NCI-H510A (cell line): Measurements from ENCODE around the gene GUCY1B1.

Source experiments
- DNase-seq: peaks from one replicate; lab custom pipeline; 2025; lab: John Stamatoyannopoulos, UW

Gene GUCY1B1

GRCh38 chr4:155758481-155759371 is at the start of gene GUCY1B1:
Gene GUCY1B1, plus strand, starts transcription at chr4:155759021. Its CDS starts 120 bp downstream, at chr4:155759141.
- DNase-seq, result peak; percentile 70

GRCh38 chr4:155709918-155710317 is 48.9 kb upstream of the GUCY1B1 start:
- DNase-seq, result no peak

- no peak for DNase-seq
Observed at GRCh38 chr4:155711556-155711955, 47.3 kb upstream of the GUCY1B1 start.

GRCh38 chr4:155712846-155713245 is 46.0 kb upstream of the GUCY1B1 start:
- no peak for DNase-seq

- DNase-seq, result no peak
Observed at GRCh38 chr4:155713911-155714310, 44.9 kb upstream of the GUCY1B1 start.

- no peak for DNase-seq
Observed at GRCh38 chr4:155722336-155722735, 36.5 kb upstream of the GUCY1B1 start.

GRCh38 chr4:155722816-155723499 is 35.9 kb upstream of the GUCY1B1 start:
- DNase-seq, result no peak

- DNase-seq, result no peak
Observed at GRCh38 chr4:155724731-155725130, 34.1 kb upstream of the GUCY1B1 start.

- DNase-seq, result no peak
Observed at GRCh38 chr4:155734065-155734464, 24.8 kb upstream of the GUCY1B1 start.

GRCh38 chr4:155734951-155735350 is 23.9 kb upstream of the GUCY1B1 start:
- no peak for DNase-seq

GRCh38 chr4:155735496-155735895 is 23.3 kb upstream of the GUCY1B1 start:
- no peak for DNase-seq

GRCh38 chr4:155738548-155738947 is 20.3 kb upstream of the GUCY1B1 start:
- no peak for DNase-seq

GRCh38 chr4:155741546-155741945 is 17.3 kb upstream of the GUCY1B1 start:
- DNase-seq, result no peak

- DNase-seq, result no peak
Observed at GRCh38 chr4:155742310-155743015, 16.4 kb upstream of the GUCY1B1 start.

GRCh38 chr4:155745984-155746383 is 12.8 kb upstream of the GUCY1B1 start:
- DNase-seq, result no peak

GRCh38 chr4:155748039-155748438 is 10.8 kb upstream of the GUCY1B1 start:
- no peak for DNase-seq

GRCh38 chr4:155749041-155749440 is 9.8 kb upstream of the GUCY1B1 start:
- DNase-seq, result no peak

- no peak for DNase-seq
Observed at GRCh38 chr4:155751569-155751968, 7.3 kb upstream of the GUCY1B1 start.

- no peak for DNase-seq
Observed at GRCh38 chr4:155757745-155758265, 1.0 kb upstream of the GUCY1B1 start.

- peak; percentile 3 for DNase-seq
Observed at GRCh38 chr4:155759372-155760252, 791 bp downstream of the GUCY1B1 start.

- DNase-seq, result no peak
Observed at GRCh38 chr4:155761047-155761446, 2.2 kb downstream of the GUCY1B1 start.
